Aorta (tissue), 5 donors: ENCODE results near the gene NCBP3. TPM values are rescaled to one million over a fixed set of nuclear protein-coding genes. Genes with fewer than 3 reads are reported as not detected.

Experiments
- ATAC-seq: fragments of 200-7000 bp; cut with Tn5 transposase; one replicate; pipeline ENCODE4 v1.9.1; 2022; ENCODE audit warnings: moderate library complexity; ENCODE audit not compliant: low FRiP score
- DNase-seq, 2 donors: peaks; one replicate each; pipeline ENCODE4 v3.0.0-alpha.2; 2020
- H3K27ac ChIP-seq, 2 donors: one replicate each; pipeline ENCODE4 v1.5.1; 2013; ENCODE audit warnings: low read length in 2 of 2, mild to moderate bottlenecking in 2 of 2, moderate library complexity in 2 of 2, control low read depth in 1 of 2, inconsistent platforms in 1 of 2, low read depth in 1 of 2
- H3K27me3 ChIP-seq, 2 donors: one replicate each; pipeline ENCODE4 v1.6.1; 2013; ENCODE audit warnings: control low read depth in 1 of 2, low read length in 1 of 2, mild to moderate bottlenecking in 1 of 2, moderate library complexity in 1 of 2; ENCODE audit not compliant: insufficient read depth in 2 of 2, control insufficient read depth in 1 of 2
- H3K36me3 ChIP-seq, 2 donors: one replicate each; pipeline ENCODE4 v1.6.1; 2013; ENCODE audit warnings: control low read depth in 1 of 2, low read length in 1 of 2, mild to moderate bottlenecking in 1 of 2; ENCODE audit not compliant: insufficient read depth in 2 of 2, control insufficient read depth in 1 of 2
- H3K4me1 ChIP-seq, 2 donors: one replicate each; pipeline ENCODE4 v1.6.1; 2013; ENCODE audit warnings: low read length in 2 of 2, control low read depth in 1 of 2, mild to moderate bottlenecking in 1 of 2, moderate library complexity in 1 of 2; ENCODE audit not compliant: insufficient read depth in 2 of 2, control insufficient read depth in 1 of 2
- H3K4me3 ChIP-seq, 2 donors: one replicate each; pipeline ENCODE4 v1.5.1; 2013; ENCODE audit warnings: low read length in 2 of 2, control low read depth in 1 of 2, mild to moderate bottlenecking in 1 of 2
- H3K9me3 ChIP-seq: one replicate; pipeline ENCODE4 v1.6.1; 2013; ENCODE audit warnings: mild to moderate bottlenecking, low read length; ENCODE audit not compliant: control insufficient read depth
- WGBS, 2 donors: extraction: QIAGEN DNeasy Blood & Tissue Kit; methylation state at CpG; one replicate each; pipeline ENCODE4 v1.1.7; 2013; 5-methylcytosine and 5-hydroxymethylcytosine counted together
- intact Hi-C, 2 donors: fragments of 100-400 bp; cut with DNase I; formaldehyde crosslinking; loops; one replicate each; pipeline versions ENCODE4 v1.14.2 to v1.15.0; 2022
- polyA plus RNA-seq, 2 donors: library from polyadenylated mRNA; stranded (reverse); fragments of 200-250 nt; gene quantifications; one replicate each; pipeline ENCODE4 v1.2.3, GENCODE V29; 2013
- total RNA-seq, 2 donors: library from RNA; stranded (reverse); fragmentation: NEBNext Ultra II Directional; extraction: Animal tissue kit (Norgen Biotek cat#: 25700); gene quantifications; one replicate each; pipeline ENCODE4 v1.2.1, GENCODE V29; 2021
- donor health status: healthy with polysubstance abuse.
- donor health status: Bipolar disorder and iron deficiency.
- donor health status: DM: no; HTN: no; CAD: no.
- donor health status: DM: no; HTN: no; CAD: no.
- donor health status: DM: yes; HTN: yes; CAD: no.

The NCBP3 gene
- total and polyA plus RNA-seq, 4 donors: 6.5 to 36.9 (median 23.6) TPM

DNA sequence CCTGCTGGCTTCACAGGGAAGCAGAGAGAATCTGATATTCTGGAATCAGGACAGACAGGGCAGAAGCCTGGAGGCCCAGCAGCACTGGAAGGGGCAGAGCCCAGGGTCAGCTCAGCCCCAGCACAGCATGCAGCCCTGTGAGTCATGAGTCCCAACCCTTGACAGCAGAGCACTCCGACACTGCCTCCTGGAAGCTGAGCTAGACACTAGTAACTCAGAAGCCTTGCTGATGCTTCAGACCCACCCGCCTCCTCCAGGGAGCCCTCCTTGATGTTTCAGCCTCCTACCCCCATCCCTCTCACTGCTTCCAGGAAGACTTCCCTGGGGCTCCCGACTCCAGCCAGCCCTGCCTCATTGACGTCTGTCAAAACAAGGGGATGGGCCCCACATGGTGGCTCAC is 39.9 kb upstream of the NCBP3 start:
- WGBS, 2 donors: 81 to 88% methylated on average over 4 of the region's 4 CpGs
- intact Hi-C loops: no loop called here
- Histone ChIP-seq H3K4me3 (no peak overlapping the region), H3K36me3 (no peaks in the 10 kb centered on the region), H3K27ac (no peak overlapping the region), H3K9me3 (no peaks in the 10 kb centered on the region), H3K4me1 (no peaks in the 10 kb centered on the region), H3K27me3 (no peaks in the 10 kb centered on the region)
- ATAC-seq (no peak), DNase-seq (no peak)

DNA sequence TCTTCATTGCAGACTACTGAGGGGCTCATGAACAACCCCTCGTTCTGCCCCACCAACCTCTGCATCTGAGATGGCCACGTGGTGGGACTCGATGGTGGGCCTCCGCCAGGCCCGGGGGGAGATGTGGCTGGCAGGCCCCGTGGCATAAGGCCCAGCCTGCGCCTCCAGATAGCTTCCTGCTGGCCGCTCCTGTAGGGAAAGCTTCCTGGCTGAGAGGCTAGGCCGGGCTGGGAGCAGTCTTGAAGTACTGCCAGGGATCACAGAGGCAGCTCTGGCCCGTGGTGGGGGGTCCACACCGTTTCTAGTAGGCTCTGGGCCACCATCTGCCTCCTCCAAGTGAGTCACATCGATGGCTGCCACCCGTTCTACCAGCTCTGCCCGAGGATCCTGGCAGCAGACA is 39.2 kb upstream of the NCBP3 start:
- no peaks in the 10 kb centered on the region for H3K27me3 ChIP-seq
- H3K27ac ChIP-seq: no peak overlapping the region
- 55 to 61% methylated on average over 13 to 14 of the region's 14 CpGs for WGBS, 2 donors
- H3K4me1 ChIP-seq: no peaks in the 10 kb centered on the region
- ATAC-seq (no peak), DNase-seq (no peak)
- no peaks in the 10 kb centered on the region for H3K9me3 ChIP-seq
- H3K4me3 ChIP-seq: no peak overlapping the region
- H3K36me3 ChIP-seq: no peaks in the 10 kb centered on the region
- intact Hi-C loops: no loop called here

DNA sequence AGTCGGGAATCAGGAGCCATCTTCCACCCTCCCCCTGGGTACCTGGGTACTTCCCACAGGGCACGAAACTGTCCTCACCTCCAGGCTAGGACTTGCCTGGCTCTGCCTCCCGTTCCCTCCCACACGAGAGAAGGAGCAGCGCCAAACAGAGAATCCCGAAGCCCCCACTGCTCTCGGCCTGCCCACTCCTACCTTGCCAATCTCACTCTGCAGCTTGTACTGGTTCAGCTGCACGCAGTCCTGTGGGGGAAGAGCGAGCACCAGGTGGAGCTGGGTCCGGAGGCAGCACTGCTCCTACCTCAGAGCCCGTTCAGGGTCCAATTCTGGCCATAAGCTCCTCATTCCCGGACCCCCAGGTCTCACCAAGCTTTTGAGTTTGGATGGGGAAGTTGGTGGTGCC is 38.1 kb upstream of the NCBP3 start:
- H3K4me1 ChIP-seq: no peaks in the 10 kb centered on the region

DNA sequence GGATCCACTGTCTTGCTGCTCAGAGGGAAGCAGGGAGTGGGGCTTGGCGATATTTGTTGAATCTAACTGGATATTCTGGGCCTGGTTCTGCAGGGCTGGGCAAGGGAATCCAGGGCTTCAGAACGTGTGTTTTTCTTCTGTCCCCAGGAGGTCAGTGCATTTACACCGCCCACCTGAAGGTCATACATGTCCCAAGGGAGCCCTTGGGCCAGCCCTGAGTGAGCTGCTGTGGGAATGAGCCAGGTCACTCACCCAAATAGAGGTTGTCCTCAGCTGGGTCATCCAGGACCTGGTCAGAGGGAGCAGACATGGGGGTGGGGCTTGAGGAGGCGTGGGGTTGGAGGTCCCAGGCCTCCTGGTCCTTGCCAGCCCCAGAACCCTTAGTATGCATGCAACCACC is 36.2 kb upstream of the NCBP3 start:
- Histone ChIP-seq H3K9me3 (no peaks in the 10 kb centered on the region), H3K27me3 (no peaks in the 10 kb centered on the region), H3K4me1 (no peaks in the 10 kb centered on the region), H3K36me3 (no peaks in the 10 kb centered on the region), H3K27ac (no peak overlapping the region), H3K4me3 (no peak overlapping the region)
- ATAC-seq (no peak), DNase-seq (no peak)
- intact Hi-C loops: no loop called here
- 79 to 80% methylated on average over 4 of the region's 4 CpGs for WGBS, 2 donors

More for the DNA sequence above, 38.1 kb upstream of the NCBP3 start:
- Histone ChIP-seq H3K4me3 (no peak overlapping the region), H3K27ac (no peak overlapping the region), H3K27me3 (no peaks in the 10 kb centered on the region), H3K36me3 (no peaks in the 10 kb centered on the region), H3K9me3 (no peaks in the 10 kb centered on the region)
- no peak for DNase-seq
- 94 to 98% methylated on average over 12 of the region's 12 CpGs for whole genome bisulfite sequencing, 2 donors
- ATAC-seq: no peak
- intact Hi-C loops: no loop called here

DNA sequence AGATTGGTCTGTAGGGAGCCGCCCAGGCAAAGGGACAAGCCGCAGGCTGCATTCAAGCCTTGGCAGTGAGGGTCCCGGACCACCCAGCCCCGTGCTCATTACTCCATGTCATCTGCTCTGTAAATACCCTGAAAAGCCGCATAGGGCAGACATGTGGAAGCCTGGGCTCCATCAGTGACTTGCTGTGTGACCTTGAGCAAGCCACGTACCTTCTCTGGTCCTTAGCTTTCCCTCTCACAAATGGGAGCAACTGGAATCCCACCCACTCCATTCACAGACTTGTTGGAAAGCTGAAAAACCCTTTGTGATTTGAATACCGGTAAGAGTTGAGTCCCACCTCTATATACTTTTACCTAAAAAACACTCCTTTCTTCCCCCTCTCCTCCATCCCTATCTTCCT is 34.9 kb upstream of the NCBP3 start:
- ATAC-seq (no peak), DNase-seq (no peak)
- intact Hi-C loops: no loop called here
- Histone ChIP-seq H3K9me3 (no peaks in the 10 kb centered on the region), H3K4me3 (no peak overlapping the region), H3K27me3 (no peaks in the 10 kb centered on the region), H3K36me3 (no peaks in the 10 kb centered on the region), H3K27ac (no peak overlapping the region), H3K4me1 (no peaks in the 10 kb centered on the region)
- WGBS, 2 donors: 93% methylated on average over 7 of the region's 7 CpGs

GRCh38 chr17:3879591-3880417 is 33.8 kb upstream of the NCBP3 start:
- no peaks in the 10 kb centered on the region for H3K36me3 ChIP-seq
- 43 to 52% methylated on average over 25 of the region's 25 CpGs for WGBS, 2 donors
- H3K9me3 ChIP-seq: no peaks in the 10 kb centered on the region
- H3K4me1 ChIP-seq: no peaks in the 10 kb centered on the region
- H3K27ac ChIP-seq: no peak overlapping the region
- intact Hi-C loops: no loop called here
- H3K4me3 ChIP-seq: no peak overlapping the region
- no peak for DNase-seq
- no peak for ATAC-seq
- no peaks in the 10 kb centered on the region for H3K27me3 ChIP-seq

DNA sequence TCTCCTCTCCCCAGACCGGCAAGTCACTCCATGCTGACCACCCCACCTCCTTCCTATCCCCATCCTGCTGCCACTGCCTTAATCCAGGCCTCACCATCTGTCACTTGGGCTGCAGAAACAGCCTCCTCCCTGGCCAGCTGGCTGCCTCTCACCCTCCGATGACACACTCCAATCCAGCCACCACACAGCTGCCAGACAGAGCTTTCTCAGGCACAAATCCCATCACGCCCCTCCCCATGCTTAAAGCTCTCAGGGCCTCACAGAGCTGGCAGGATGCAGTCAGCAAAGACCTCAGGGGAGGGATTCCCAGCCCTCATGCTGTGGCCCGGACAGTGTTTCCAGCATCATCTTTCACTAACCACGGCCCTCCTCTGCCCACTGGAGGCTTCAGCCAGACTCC is 33.1 kb upstream of the NCBP3 start:
- no peak overlapping the region for H3K27ac ChIP-seq
- ATAC-seq (no peak), DNase-seq (peak in 1 of 2 donors; percentile 65)
- no peak overlapping the region for H3K4me3 ChIP-seq
- H3K36me3 ChIP-seq: no peaks in the 10 kb centered on the region
- no peaks in the 10 kb centered on the region for H3K4me1 ChIP-seq
- intact Hi-C loops: no loop called here
- no peaks in the 10 kb centered on the region for H3K27me3 ChIP-seq
- 7 to 9% methylated on average over 5 of the region's 5 CpGs for WGBS, 2 donors
- H3K9me3 ChIP-seq: no peaks in the 10 kb centered on the region

DNA sequence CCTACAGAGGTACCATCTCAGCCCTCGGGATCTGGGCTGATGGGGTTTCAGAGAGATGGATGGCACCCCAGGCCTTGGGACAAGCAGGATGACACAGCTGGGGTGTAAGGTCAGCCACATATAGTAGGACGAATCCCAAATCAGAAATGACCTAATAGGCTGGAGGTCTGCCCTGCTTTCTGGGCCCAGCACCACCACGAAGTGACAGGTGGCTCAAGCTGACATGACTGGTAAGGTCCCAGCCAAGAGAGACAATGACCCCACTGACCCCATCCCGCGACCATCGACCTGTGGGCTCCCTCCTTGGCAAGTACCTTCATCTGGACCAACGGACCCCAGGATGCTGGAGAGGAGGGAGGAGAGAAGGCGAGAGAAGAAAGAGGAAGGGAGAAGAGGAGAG is 31.2 kb upstream of the NCBP3 start:
- DNase-seq (peak in 1 of 2 donors; percentile 22), ATAC-seq (no peak)
- Histone ChIP-seq H3K36me3 (no peaks in the 10 kb centered on the region), H3K4me1 (no peaks in the 10 kb centered on the region), H3K27ac (no peak overlapping the region), H3K9me3 (no peaks in the 10 kb centered on the region), H3K27me3 (no peaks in the 10 kb centered on the region), H3K4me3 (no peak overlapping the region)
- intact Hi-C loops: no loop called here
- 59 to 69% methylated on average over 8 of the region's 8 CpGs for WGBS, 2 donors

- H3K4me1 ChIP-seq: no peaks in the 10 kb centered on the region
- intact Hi-C loops: no loop called here
- no peak for DNase-seq
- no peaks in the 10 kb centered on the region for H3K27me3 ChIP-seq
- WGBS, 2 donors: 95 to 96% methylated on average over 7 of the region's 7 CpGs
- no peak for ATAC-seq
- no peaks in the 10 kb centered on the region for H3K36me3 ChIP-seq
- H3K9me3 ChIP-seq: no peaks in the 10 kb centered on the region
- H3K4me3 ChIP-seq: no peak overlapping the region
- H3K27ac ChIP-seq: no peak overlapping the region
Measured at GRCh38 chr17:3875317-3875716, 29.3 kb upstream of the NCBP3 start.
